Measurements from ENCODE around the gene RAB11FIP4. TPM values are rescaled to one million over a fixed set of nuclear protein-coding genes. Genes with fewer than 3 reads are reported as not detected.

Gene RAB11FIP4
- total and polyA plus RNA-seq, 9 of the 15 experiments (the other 6 are each of a cell fraction or from before 2014, with no cell fraction given) = 0.62 to 16.6 (median 8.9) TPM

GRCh38 chr17:31496601-31497000, 105.1 kb downstream of the RAB11FIP4 start:
- Histone ChIP-seq H3K9me3 (replicated peaks; ENCODE audit: control insufficient read depth, insufficient read depth, low read depth, low read length) (no peaks in the 10 kb centered on the region), H3K27me3 (ENCODE audit: control insufficient read depth in 2 of 2, insufficient read depth in 2 of 2, low read length in 2 of 2) (no peaks in the 10 kb centered on the region), H3K9ac (ENCODE audit: insufficient read depth in 1 of 2, low read depth in 2 of 2, low read length in 2 of 2) (peak overlapping the region in 1 of 2 experiments; percentile 6; a peak in 1 of 4 replicates), H4K20me1 (replicated peaks; ENCODE audit: control insufficient read depth, insufficient read depth, low read length) (no peaks in the 10 kb centered on the region), H2AFZ (ENCODE audit: low read depth, low read length) (no peak overlapping the region), H3K4me3 (no peak overlapping the region), H3K4me2 (ENCODE audit: insufficient read depth, low read length) (no peak overlapping the region), H3K36me3 (ENCODE audit: control insufficient read depth, insufficient read depth, low read length) (no peaks in the 10 kb centered on the region), H3K79me2 (ENCODE audit: control insufficient read depth, insufficient read depth, low read length) (peaks cover 10% of the 10 kb centered on the region; the same call in 2 of the 3 replicates), H3K9me1 (ENCODE audit: control insufficient read depth, insufficient read depth, low read length) (no peaks in the 10 kb centered on the region), H3K27ac (ENCODE audit: extremely low read depth, low read depth, low read length) (no peak overlapping the region), H3K4me1 (replicated peaks in 1 of 2; ENCODE audit: control insufficient read depth in 2 of 2, insufficient read depth in 2 of 2, low read length in 2 of 2) (peaks cover 56 to 59% of the 10 kb centered on the region in 2 experiments)
- intact Hi-C loops (cut with micrococcal nuclease) (no loop called here), in situ Hi-C loops (cut with MboI) (no loop called here)
- FAIRE-seq (no peak), ATAC-seq (no peak), DNase-seq (ENCODE audit: extremely low read depth in 1 of 4, low spot score in 3 of 4) (no peak)
- no TSS peak for BruUV-seq (replicated peaks)
- POLR2A ChIA-PET = no interaction called here
- 65% methylated on average over 6 of the region's 6 CpGs for WGBS (ENCODE audit: insufficient coverage, low coverage, missing lambda C conversion rate)
- CTCF ChIA-PET (ENCODE audit: low intra/inter-chr PET ratio) = no interaction called here
- TF ChIP-seq MCM7 (IDR thresholded peaks at IDR 0.05) (no peak), ZNF146 (CRISPR knock-in tag; IDR thresholded peaks at IDR 0.05; ENCODE audit: unreplicated experiment) (no peak), CHD7 (IDR thresholded peaks at IDR 0.05; ENCODE audit: low read depth, low read length) (no peak), ETV5 (CRISPR knock-in tag; IDR thresholded peaks at IDR 0.05; ENCODE audit: low read depth) (no peak), ZNF449 (CRISPR knock-in tag; IDR thresholded peaks at IDR 0.05) (no peak), NR4A1 (CRISPR knock-in tag; IDR thresholded peaks at IDR 0.05) (no peak), NR4A1 (tag; IDR thresholded peaks at IDR 0.05) (no peak), BRCA1 (IDR thresholded peaks at IDR 0.05) (no peak), BRCA1 (CRISPR knock-in tag; IDR thresholded peaks at IDR 0.05) (no peak), NEUROD1 (IDR thresholded peaks at IDR 0.05; ENCODE audit: borderline replicate concordance, low read depth, low read length, partially characterized antibody) (no peak)

All from K562 (cell line).